SU-DHL-6 (cell line): ENCODE measurements around the gene FGFR2.

Experiments used
- H2AFZ ChIP-seq: fragments of 200-600 bp; sonication (generic); 2 replicates; pipeline ENCODE4 v1.6.1; 2014; ENCODE audit warnings: low read depth, mild to moderate bottlenecking, moderate library complexity, mixed read lengths, antibody characterized with exemption, low read length; ENCODE audit not compliant: severe bottlenecking
- H3F3A ChIP-seq: fragments of 200-600 bp; shearing (Covaris generic); 2 replicates; pipeline ENCODE4 v1.6.0; 2016; ENCODE audit warnings: antibody characterized with exemption, mild to moderate bottlenecking; ENCODE audit not compliant: insufficient read depth
- H3K27ac ChIP-seq: fragments of 200-600 bp; sonication (generic); 2 replicates; pipeline ENCODE4 v1.5.1; 2016; ENCODE audit warnings: low read depth, mild to moderate bottlenecking, low read length, moderate library complexity, mixed read lengths
- H3K27me3 ChIP-seq: fragments of 200-600 bp; sonication (generic), shearing (Covaris generic); 2 replicates; pipeline ENCODE4 v1.6.0; 2014; ENCODE audit warnings: mild to moderate bottlenecking, low read length
- H3K36me3 ChIP-seq: fragments of 200-600 bp; sonication (generic); 2 replicates; pipeline ENCODE4 v1.6.1; 2014; ENCODE audit warnings: mild to moderate bottlenecking, low read length, mixed read lengths
- H3K4me2 ChIP-seq: fragments of 300-600, 200-600 bp; shearing (Covaris generic), sonication (generic); 2 replicates; pipeline ENCODE4 v1.6.0; 2014; ENCODE audit warnings: low read length, low read depth, mild to moderate bottlenecking; ENCODE audit not compliant: poor library complexity, severe bottlenecking
- H3K4me3 ChIP-seq: fragments of 200-600 bp; sonication (generic); 2 replicates; pipeline ENCODE4 v1.5.1; 2014; ENCODE audit warnings: antibody characterized with exemption, low read length, mild to moderate bottlenecking, mixed read lengths; ENCODE audit not compliant: insufficient read depth, poor library complexity, severe bottlenecking
- H3K79me2 ChIP-seq: fragments of 200-600 bp; sonication (generic); 2 replicates; pipeline ENCODE4 v1.6.1; 2014; ENCODE audit warnings: mild to moderate bottlenecking, low read length, moderate library complexity; ENCODE audit not compliant: insufficient read depth
- H3K9ac ChIP-seq: fragments of 200-600 bp; sonication (generic); 2 replicates; pipeline ENCODE4 v1.7.0; 2014; ENCODE audit warnings: mild to moderate bottlenecking, low read length
- H3K9me2 ChIP-seq: fragments of 200-600 bp; sonication (generic); replicated peaks from 2 replicates; pipeline ENCODE4 v1.6.1; 2014; ENCODE audit warnings: low read length; ENCODE audit not compliant: insufficient read depth
- H3K9me3 ChIP-seq: fragments of 200-600 bp; sonication (generic); 2 replicates; pipeline ENCODE4 v1.6.1; 2014; ENCODE audit warnings: low read length, mixed read lengths; ENCODE audit not compliant: insufficient read depth
- H4K20me1 ChIP-seq: fragments of 200-600 bp; sonication (generic); 2 replicates; pipeline ENCODE4 v1.6.1; 2014; ENCODE audit warnings: low read depth, mild to moderate bottlenecking, antibody characterized with exemption, low read length, moderate library complexity, mixed read lengths
- CTCF ChIP-seq: fragments of 200-600 bp; sonication (generic); IDR thresholded peaks from one replicate; pipeline ENCODE4 v1.5.1; 2017; ENCODE audit warnings: antibody characterized with exemption, mild to moderate bottlenecking, low read length, moderate library complexity; ENCODE audit not compliant: insufficient read depth, poor library complexity, severe bottlenecking
- EZH2phosphoT487 ChIP-seq: fragments of 200-600 bp; sonication (generic), shearing (Covaris generic); conservative IDR thresholded peaks from 2 replicates; pipeline ENCODE4 v1.6.1; 2018; ENCODE audit warnings: mild to moderate bottlenecking, antibody characterized with exemption, low read length, moderate library complexity, mixed read lengths

The FGFR2 gene

DNA sequence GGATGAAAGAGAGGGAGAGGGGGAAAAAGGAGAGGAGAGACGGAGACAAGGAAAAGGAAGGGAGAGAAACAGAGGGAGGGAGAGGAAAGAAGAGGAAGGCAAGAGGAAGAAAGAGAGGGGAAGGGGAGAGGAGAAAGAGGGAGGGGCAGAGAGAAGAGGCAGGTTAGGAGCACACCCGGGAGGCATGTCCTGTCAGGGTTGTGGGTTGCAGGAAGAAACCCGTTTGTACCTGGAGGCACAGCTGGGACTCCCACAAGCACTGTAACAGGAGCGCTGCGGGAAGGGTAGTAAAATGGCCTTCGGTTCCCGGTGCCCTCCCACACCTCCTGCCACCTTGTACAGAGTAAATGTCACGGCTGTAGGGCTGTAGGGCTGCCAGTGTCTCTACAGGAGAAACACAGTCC is 24.7 kb downstream of the FGFR2 start:
- Histone ChIP-seq H3K79me2 (no peaks in the 10 kb centered on the region), H2AFZ (no peak overlapping the region), H3K27ac (no peak overlapping the region), H3K9ac (no peak overlapping the region), H3K4me2 (no peak overlapping the region), H3F3A (no peaks in the 10 kb centered on the region), H3K27me3 (no peaks in the 10 kb centered on the region), H3K36me3 (no peaks in the 10 kb centered on the region), H4K20me1 (no peaks in the 10 kb centered on the region), H3K4me3 (no peak overlapping the region), H3K9me2 (no peaks in the 10 kb centered on the region), H3K9me3 (no peaks in the 10 kb centered on the region)
- TF ChIP-seq EZH2phosphoT487 (no peak), CTCF (no peak)

DNA sequence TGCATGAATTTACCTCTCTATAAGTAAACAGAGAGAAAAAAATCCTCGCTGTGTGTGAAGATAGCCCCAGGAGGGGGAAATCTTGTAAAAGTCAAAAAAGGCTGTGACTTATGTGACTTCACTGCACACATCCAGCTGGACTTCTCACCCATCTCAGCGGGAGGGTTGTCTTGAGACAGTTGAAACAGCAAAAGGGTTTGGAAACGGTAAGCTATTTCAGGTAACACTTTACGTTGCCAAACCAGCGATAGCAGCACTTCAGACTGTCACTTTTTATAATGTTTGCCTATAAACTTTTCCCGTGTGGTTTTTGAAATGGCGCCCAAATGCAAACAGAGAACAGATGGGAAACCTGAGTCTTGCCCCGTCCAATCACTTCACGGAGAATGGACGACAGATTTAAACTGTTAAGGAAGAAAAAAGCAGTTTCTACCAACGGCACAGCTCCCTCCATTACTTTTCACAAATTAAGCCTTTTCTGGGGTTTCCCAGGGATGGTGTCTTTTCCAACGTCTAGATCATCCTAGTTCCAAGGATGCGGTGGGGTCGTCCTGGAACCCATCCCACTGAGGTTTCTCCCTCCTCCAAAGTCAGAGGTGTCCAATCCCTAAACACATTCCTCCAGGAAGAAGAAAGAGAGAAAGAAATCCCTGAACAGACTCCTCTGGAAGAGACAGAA is 25.2 kb downstream of the FGFR2 start:
- Histone ChIP-seq H3F3A (no peaks in the 10 kb centered on the region), H3K27me3 (no peaks in the 10 kb centered on the region), H3K4me2 (no peak overlapping the region), H3K9me2 (no peaks in the 10 kb centered on the region), H3K9ac (no peak overlapping the region), H3K4me3 (no peak overlapping the region), H3K79me2 (no peaks in the 10 kb centered on the region), H3K36me3 (no peaks in the 10 kb centered on the region), H4K20me1 (no peaks in the 10 kb centered on the region), H3K27ac (no peak overlapping the region), H2AFZ (no peak overlapping the region), H3K9me3 (no peaks in the 10 kb centered on the region)
- TF ChIP-seq CTCF (no peak), EZH2phosphoT487 (no peak)

- H3K9ac ChIP-seq = no peak overlapping the region
- no peak overlapping the region for H3K27ac ChIP-seq
- H4K20me1 ChIP-seq = no peaks in the 10 kb centered on the region
- no peaks in the 10 kb centered on the region for H3K79me2 ChIP-seq
- H3K4me2 ChIP-seq = no peak overlapping the region
- H3K9me2 ChIP-seq = no peaks in the 10 kb centered on the region
- no peak for TF ChIP-seq CTCF
- no peak for TF ChIP-seq EZH2phosphoT487
- H3K36me3 ChIP-seq = no peaks in the 10 kb centered on the region
- no peak overlapping the region for H2AFZ ChIP-seq
- H3F3A ChIP-seq = no peaks in the 10 kb centered on the region
- no peaks in the 10 kb centered on the region for H3K9me3 ChIP-seq
- no peak overlapping the region for H3K4me3 ChIP-seq
- no peaks in the 10 kb centered on the region for H3K27me3 ChIP-seq
Observed at GRCh38 chr10:121570315-121570714, 27.9 kb downstream of the FGFR2 start.
